GM18520 (cell line): ENCODE measurements around the gene EXOSC2.

Source experiments
- ATAC-seq: cut with Tn5 transposase; IDR thresholded peaks from one replicate; pipeline ENCODE4 v1.9.1; 2021; ENCODE audit not compliant: unreplicated experiment

Gene EXOSC2

DNA sequence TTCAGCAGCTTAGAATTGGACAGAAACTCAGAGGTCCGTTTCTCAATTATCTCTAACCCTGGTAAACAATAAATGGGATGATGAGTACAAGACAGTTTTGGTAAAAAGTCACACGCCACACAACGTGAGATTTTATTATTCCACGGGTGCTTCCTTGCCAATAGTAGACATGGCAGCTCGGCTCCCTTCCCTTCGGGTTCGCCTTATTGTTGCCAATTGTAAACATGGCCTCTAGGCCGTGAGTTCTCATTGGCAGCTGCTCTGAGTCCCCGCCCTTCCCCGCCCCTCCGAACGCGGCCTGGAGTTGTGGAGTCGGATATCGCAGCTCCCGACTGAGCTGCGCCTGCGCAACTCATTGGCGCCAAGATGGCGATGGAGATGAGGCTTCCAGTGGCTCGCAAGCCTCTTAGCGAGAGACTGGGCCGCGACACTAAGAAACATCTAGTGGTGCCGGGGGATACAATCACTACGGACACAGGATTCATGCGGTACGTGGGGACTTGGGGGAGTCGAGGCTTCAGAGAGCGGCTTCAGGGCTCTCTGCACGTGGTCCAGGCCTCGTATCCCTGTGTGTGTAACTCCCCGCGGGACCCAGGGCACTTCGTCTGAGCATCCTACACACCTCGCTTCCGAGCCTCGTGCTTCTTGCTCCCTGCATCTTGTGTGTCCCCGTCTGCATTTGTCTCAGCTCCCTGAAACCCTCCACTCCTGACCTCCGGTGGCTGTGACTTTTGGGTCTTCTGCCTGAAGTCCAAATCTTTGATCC lies at the start of gene EXOSC2:
Gene EXOSC2, plus strand, starts transcription at position 355 of the 766 bp plus-strand sequence. Its CDS starts 12 bp downstream, at position 367.
- ATAC-seq, result peak; percentile 87

DNA sequence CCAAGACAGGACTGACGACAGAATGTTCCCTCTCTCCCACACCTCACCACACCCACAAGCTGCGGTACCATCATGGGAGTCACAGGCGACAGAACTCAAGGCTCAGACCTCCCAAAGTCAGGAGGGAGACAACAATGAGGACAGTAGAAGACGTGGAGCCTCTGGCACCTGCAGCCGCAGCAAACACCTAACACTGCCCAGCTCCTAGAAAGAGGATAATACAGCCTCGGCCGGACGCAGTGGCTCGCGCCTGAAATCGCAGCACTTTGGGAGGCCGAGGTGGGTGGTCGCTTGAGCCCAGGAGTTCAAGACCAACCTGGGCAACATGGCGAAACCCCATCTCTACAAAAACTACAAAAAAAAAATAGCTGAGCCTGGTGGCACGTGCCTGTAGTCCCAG lies 42.4 kb upstream of the EXOSC2 start:
- ATAC-seq, result no peak

GRCh38 chr9:130651752-130652151 lies 41.8 kb upstream of the EXOSC2 start:
- no peak for ATAC-seq

- no peak for ATAC-seq
Observed at GRCh38 chr9:130654879-130655278, 38.7 kb upstream of the EXOSC2 start.

GRCh38 chr9:130658893-130659698 lies 34.5 kb upstream of the EXOSC2 start:
- ATAC-seq, result no peak

- ATAC-seq, result no peak
Observed at GRCh38 chr9:130659699-130660248, 33.8 kb upstream of the EXOSC2 start.

DNA sequence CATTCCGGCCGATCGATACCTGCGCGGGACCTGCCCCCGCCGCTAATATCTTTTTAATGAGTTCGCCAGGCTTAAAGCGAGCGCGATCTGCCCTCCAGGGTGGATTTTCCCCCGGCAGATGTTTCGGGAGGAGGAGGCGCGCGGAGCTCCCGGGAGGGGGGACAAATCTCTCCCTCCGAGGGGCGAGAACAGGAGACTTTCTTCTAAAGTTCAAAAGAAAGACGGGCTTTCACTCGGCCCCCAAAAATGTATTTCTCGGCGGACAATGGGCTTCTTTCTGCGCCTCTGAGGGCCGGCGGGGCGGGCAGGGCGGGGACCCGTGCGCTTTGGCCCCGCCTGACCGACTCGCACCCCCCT lies 33.3 kb upstream of the EXOSC2 start:
- ATAC-seq, result no peak

DNA sequence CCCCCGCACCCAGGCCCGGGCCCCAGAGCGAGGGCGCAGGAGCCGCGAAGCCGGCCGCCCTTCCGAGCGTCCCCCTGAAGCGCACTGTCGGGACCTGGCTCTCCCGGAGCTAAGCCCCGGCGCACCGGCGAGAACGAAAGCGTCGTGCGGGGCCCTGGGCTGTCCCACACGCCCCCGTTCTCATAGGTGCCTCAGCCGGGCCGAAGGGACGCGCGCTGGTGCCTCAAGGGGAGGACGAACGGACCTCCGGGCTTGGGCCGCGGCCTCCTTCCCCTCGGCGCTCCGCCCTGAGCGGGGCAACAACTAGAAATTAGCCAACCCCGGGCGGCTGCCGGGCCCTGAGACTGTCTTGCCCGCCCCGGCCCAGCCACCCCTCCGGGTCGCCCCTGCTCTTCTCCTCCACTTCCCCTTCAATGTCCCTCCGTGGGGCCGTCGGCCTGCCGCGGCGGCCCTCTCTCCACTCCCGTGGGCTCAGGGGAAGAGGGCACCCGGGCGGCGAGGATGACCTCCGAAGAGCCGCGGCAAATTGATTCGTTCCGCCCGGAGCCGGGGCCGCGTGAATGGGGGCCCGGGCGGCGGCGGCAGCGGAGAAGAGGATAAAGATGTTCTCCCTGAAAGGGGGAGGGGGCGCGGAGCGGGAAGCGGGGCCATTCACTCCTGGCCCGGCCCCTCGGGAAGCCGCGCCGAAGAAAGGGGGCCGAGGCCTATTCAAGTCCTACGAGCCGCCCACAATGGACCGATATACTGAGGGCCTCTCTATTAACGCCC lies 32.7 kb upstream of the EXOSC2 start:
- ATAC-seq, result no peak

GRCh38 chr9:130661451-130662098 lies 32.0 kb upstream of the EXOSC2 start:
- no peak for ATAC-seq

DNA sequence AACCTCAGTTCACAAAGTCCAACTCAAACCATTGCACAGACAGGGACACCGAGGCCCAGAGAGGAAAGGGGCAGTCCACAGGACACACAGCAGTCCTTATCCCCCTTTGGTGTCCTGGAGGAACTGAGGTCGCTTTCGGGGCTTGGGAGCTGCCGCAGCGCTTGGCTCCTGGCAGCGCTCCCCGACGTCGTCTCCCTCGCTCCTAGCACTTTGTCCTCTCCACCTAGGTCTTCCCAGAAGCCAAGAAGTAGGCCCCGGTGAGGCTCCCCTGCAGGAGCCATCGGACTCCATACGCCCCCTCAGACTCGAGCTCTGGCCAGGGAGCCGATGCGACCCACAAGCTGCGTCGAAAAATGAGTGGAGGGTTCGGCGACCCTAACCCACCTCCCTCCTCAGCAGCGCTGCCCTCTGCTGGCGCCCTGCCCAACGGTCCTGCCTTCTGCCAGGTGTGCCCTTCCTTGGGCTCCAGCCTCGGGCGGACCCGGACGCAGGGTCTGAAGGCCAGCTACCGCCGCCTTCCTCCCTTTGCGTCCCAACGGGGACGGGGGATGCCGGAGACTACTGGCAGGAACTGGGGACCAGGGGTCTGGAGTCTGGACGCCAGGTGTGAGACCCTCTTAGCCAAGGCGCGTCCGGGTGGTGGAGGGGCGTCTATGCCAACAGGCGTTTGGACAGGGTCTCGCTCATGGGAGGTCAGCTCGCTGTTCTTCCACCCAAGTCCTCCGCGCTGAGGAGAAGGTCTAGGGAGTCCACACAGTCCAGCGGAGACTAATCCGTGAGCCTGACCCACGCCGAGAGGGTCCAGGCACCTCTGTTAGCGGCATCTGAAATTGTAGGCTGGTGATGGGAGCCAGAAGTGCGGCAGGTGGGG lies 31.2 kb upstream of the EXOSC2 start:
- no peak for ATAC-seq

DNA sequence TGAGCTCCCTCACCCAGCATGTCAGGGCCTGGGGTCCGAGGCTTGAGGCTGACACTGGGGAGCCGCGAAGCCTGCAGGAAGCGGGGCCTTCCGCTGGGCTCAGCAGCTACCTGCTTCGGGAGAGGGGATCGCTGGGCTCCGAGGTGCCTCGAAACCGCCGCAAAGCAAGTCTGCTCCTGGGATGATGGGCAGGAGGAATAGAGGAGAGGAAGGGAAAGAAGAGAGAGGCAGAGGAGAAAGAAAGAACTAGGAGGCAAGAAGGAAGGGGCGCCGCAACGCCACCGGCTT lies 30.7 kb upstream of the EXOSC2 start:
- ATAC-seq, result no peak

GRCh38 chr9:130663258-130663976 lies 30.2 kb upstream of the EXOSC2 start:
- no peak for ATAC-seq

DNA sequence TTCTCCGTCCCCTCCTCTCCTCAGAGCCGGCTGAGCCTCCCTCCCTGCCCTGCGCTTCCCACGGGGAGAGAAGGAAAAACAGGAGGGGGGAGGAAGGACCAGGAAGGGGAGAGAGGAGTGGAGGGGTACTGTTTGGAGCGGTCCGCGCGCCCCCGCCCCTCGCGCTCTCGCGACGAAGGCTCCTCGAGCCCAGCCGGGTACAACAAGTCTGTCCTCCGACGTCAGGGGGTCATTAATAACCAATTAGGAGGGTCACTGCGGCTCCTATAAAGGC lies 29.7 kb upstream of the EXOSC2 start:
- no peak for ATAC-seq

- no peak for ATAC-seq
Observed at GRCh38 chr9:130664251-130665028, 29.1 kb upstream of the EXOSC2 start, which contains the start of gene PRDM12. PRDM12 (plus strand) TSS chr9:130664594; CDS start chr9:130664654, 60 bp downstream.

DNA sequence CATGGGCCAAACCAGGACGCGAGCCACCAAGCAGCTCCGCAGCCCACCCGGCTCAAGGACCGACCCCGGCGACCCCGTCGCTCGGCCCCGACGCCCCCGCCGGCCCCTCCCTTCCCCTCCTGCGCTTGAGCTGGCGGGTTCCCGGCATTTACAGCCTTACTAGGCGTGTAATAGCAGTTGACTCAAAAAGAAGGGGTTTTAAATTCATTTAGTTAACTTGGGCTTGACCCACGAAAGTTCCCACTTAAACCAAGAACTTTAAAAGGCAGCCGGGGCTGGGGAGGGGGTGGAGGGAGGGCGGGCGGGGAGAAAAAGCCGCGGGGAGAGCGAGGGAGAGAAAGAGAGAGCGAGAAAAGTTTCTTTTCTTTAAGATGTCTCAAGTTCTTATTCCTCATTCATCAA lies 28.6 kb upstream of the EXOSC2 start:
- no peak for ATAC-seq

GRCh38 chr9:130665431-130666392 lies 27.9 kb upstream of the EXOSC2 start:
- no peak for ATAC-seq

- ATAC-seq, result no peak
Observed at GRCh38 chr9:130666393-130667119, 27.0 kb upstream of the EXOSC2 start.
